Measurements from ENCODE around the gene SNX33.

DNA sequence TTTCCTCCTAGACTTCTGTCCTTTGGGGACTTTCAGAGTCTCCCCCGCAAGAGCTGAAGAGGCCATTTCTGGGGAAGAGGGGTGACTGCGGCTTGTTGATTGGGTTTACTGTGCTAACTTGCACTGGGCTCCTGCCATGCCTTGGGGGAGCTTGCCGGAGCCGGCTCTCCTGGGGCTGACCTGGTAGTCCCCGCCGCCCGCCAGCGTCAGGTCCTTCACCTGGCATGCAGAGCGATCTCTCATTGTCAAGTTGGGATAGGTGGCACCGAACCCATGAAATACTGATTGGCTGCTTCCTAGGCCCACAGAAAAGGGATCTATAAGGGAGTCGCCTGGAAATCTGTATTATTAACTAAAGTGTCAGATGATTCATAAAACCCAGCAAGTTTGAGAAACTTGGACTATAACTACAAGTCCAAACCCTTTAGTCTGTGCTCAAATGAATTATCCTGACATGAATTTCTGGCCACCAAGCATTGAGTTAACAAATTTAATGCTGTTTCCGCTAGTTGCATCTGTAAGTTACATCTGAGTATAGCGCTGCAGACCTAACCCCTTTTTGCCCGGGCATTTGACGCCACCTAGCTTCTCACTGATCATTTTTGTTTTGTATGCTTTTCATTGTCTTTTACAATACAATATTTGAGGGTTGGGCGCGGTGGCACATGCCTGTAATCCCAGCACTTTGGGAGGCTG lies 7.1 kb upstream of the SNX33 start:
- TF ChIP-seq CTCF (IDR thresholded peaks at IDR 0.05) (no peak), EZH2 (IDR thresholded peaks at IDR 0.05; ENCODE audit: borderline replicate concordance, insufficient read depth, low read depth, low read length, poor library complexity, severe bottlenecking) (no peak)
